Glomerular endothelial cell (primary cell): ENCODE measurements around the gene SMIM13. TPM values are rescaled to one million over a fixed set of nuclear protein-coding genes. Genes with fewer than 3 reads are reported as not detected.

Experiments
- DNase-seq: peaks from one replicate; pipeline ENCODE4 v3.0.0-alpha.2; 2011; ENCODE audit warnings: low read depth, low spot score; ENCODE audit errors: extremely low read depth
- total RNA-seq: library from RNA; depleted of rRNA; stranded (reverse); fragments of >200 nt; gene quantifications from 2 replicates; pipeline ENCODE4 v1.2.3, GENCODE V29; 2015

SMIM13 gene
- 16.3 and 18.3 TPM in 2 replicates for total RNA-seq

- peak; percentile 80 for DNase-seq
These were observed at the start of gene SMIM13 for GRCh38 chr6:11093626-11094410. Gene SMIM13, plus strand, starts transcription at chr6:11093834. Its CDS starts 480 bp downstream, at chr6:11094314.

GRCh38 chr6:11043961-11044711 lies 49.5 kb upstream of the SMIM13 start, which contains the start of gene ELOVL2:
Gene ELOVL2, minus strand, starts transcription at chr6:11044305. Its CDS starts 75 bp downstream, at chr6:11044230.
- DNase-seq, result no peak

GRCh38 chr6:11044712-11045167 lies 48.9 kb upstream of the SMIM13 start:
- DNase-seq, result no peak

GRCh38 chr6:11050731-11051130 lies 42.9 kb upstream of the SMIM13 start:
- peak; percentile 12 for DNase-seq

GRCh38 chr6:11053307-11053706 lies 40.3 kb upstream of the SMIM13 start:
- no peak for DNase-seq

GRCh38 chr6:11054722-11055121 lies 38.9 kb upstream of the SMIM13 start:
- no peak for DNase-seq

- DNase-seq, result no peak
These were observed 38.5 kb upstream of the SMIM13 start for GRCh38 chr6:11055127-11055627.

GRCh38 chr6:11056871-11057270 lies 36.8 kb upstream of the SMIM13 start:
- DNase-seq, result no peak

GRCh38 chr6:11058406-11058805 lies 35.2 kb upstream of the SMIM13 start:
- no peak for DNase-seq

- no peak for DNase-seq
These were observed 31.6 kb upstream of the SMIM13 start for GRCh38 chr6:11062083-11062482.

GRCh38 chr6:11062715-11063114 lies 30.9 kb upstream of the SMIM13 start:
- DNase-seq, result no peak

GRCh38 chr6:11064836-11065235 lies 28.8 kb upstream of the SMIM13 start:
- DNase-seq, result no peak

- no peak for DNase-seq
These were observed 28.0 kb upstream of the SMIM13 start for GRCh38 chr6:11065436-11066202.

GRCh38 chr6:11066505-11067347 lies 26.9 kb upstream of the SMIM13 start:
- DNase-seq, result no peak

GRCh38 chr6:11067348-11067747 lies 26.3 kb upstream of the SMIM13 start:
- DNase-seq, result no peak

GRCh38 chr6:11069760-11070159 lies 23.9 kb upstream of the SMIM13 start:
- no peak for DNase-seq

GRCh38 chr6:11072101-11072500 lies 21.5 kb upstream of the SMIM13 start:
- no peak for DNase-seq

- DNase-seq, result no peak
These were observed 17.1 kb upstream of the SMIM13 start for GRCh38 chr6:11076540-11076939.

GRCh38 chr6:11078266-11078665 lies 15.4 kb upstream of the SMIM13 start:
- no peak for DNase-seq

- DNase-seq, result no peak
These were observed 13.3 kb upstream of the SMIM13 start for GRCh38 chr6:11080296-11080695.
